Activated CD4-positive, alpha-beta memory T cell treated with anti-CD3 and anti-CD28 coated beads for 36 hours (primary cell): Measurements from ENCODE around the gene KRTAP10-6. TPM values are rescaled to one million over a fixed set of nuclear protein-coding genes. Genes with fewer than 3 reads are reported as not detected.
"Not testable (repeated sequence)": the region's sequence is repeated elsewhere in the genome, so short reads cannot be mapped to it uniquely, and the experiment has no call there.

Experiments
- CTCF ChIA-PET: fragments of 350-600 bp; sonication (Branson Sonifier 250); formaldehyde crosslinking; loops from one replicate; lab custom pipeline; 2021; ENCODE audit warnings: antibody characterized with exemption, inconsistent platforms; lab: Charles Lee
- POLR2A ChIA-PET: fragments of 350-600 bp; sonication (Branson Sonifier 250); formaldehyde crosslinking; loops from one replicate; lab custom pipeline; 2021; ENCODE audit warnings: antibody characterized with exemption; lab: Charles Lee
- DNase-seq: peaks from one replicate; pipeline ENCODE4 v3.0.0-alpha.2; 2020
- H3K27ac Mint-ChIP-seq: one replicate; pipeline ENCODE4 v1.8.0; 2021; ENCODE audit warnings: mixed read lengths
- H3K27me3 Mint-ChIP-seq: one replicate; pipeline ENCODE4 v1.8.0; 2021; ENCODE audit warnings: mixed read lengths
- H3K36me3 Mint-ChIP-seq: one replicate; pipeline ENCODE4 v1.8.0; 2021; ENCODE audit warnings: mixed read lengths
- H3K4me1 Mint-ChIP-seq: one replicate; pipeline ENCODE4 v1.8.0; 2021; ENCODE audit warnings: low read depth, mixed read lengths
- H3K4me3 Mint-ChIP-seq: one replicate; pipeline ENCODE4 v1.8.0; 2021; ENCODE audit warnings: mild to moderate bottlenecking, mixed read lengths
- H3K9me3 Mint-ChIP-seq: one replicate; pipeline ENCODE4 v1.8.0; 2021; ENCODE audit warnings: mixed read lengths
- intact Hi-C: fragments of 100-400 bp; cut with micrococcal nuclease; formaldehyde crosslinking; loops from one replicate; pipeline ENCODE4 v1.15.1; 2023
- total RNA-seq, 2 experiments: library from RNA; stranded (reverse); gene quantifications; one replicate each; pipeline ENCODE4 v1.2.3, GENCODE V29; 2021

Gene KRTAP10-6
- total RNA-seq, 2 experiments from 2014 or later = not detected

GRCh38 chr21:44590897-44591800 lies 1.2 kb downstream of the KRTAP10-6 start:
- H3K27me3 Mint-ChIP-seq = peaks cover 13% of the 10 kb centered on the region
- H3K4me1 Mint-ChIP-seq, CTCF ChIA-PET, POLR2A ChIA-PET, intact Hi-C loops, H3K4me3 Mint-ChIP-seq, DNase-seq, H3K36me3 Mint-ChIP-seq, H3K27ac Mint-ChIP-seq, H3K9me3 Mint-ChIP-seq: not testable (repeated sequence)

GRCh38 chr21:44590311-44590721 lies 2.0 kb downstream of the KRTAP10-6 start:
- intact Hi-C loops = no loop called here
- no peaks in the 10 kb centered on the region for H3K4me1 Mint-ChIP-seq
- no peak overlapping the region for H3K4me3 Mint-ChIP-seq
- ChIA-PET CTCF (no interaction called here), POLR2A (no interaction called here)
- DNase-seq = no peak
- H3K9me3 Mint-ChIP-seq = no peaks in the 10 kb centered on the region
- no peaks in the 10 kb centered on the region for H3K36me3 Mint-ChIP-seq
- peaks cover 18% of the 10 kb centered on the region for H3K27me3 Mint-ChIP-seq
- H3K27ac Mint-ChIP-seq = no peak overlapping the region

GRCh38 chr21:44589586-44590305 lies 2.6 kb downstream of the KRTAP10-6 start:
- no peak for DNase-seq
- POLR2A ChIA-PET = no interaction called here
- Mint-ChIP-seq H3K9me3 (no peaks in the 10 kb centered on the region), H3K36me3 (no peaks in the 10 kb centered on the region), H3K4me1 (no peaks in the 10 kb centered on the region), H3K27ac (no peak overlapping the region), H3K4me3 (no peak overlapping the region), H3K27me3 (peaks cover 18% of the 10 kb centered on the region)
- CTCF ChIA-PET = no interaction called here
- intact Hi-C loops = loop anchor here (10.0 kb wide), 1 partner anchor 65 kb away; the partner anchor contains the start of genes KRTAP12-3 and KRTAP12-4

GRCh38 chr21:44589094-44589493 lies 3.2 kb downstream of the KRTAP10-6 start:
- ChIA-PET POLR2A (no interaction called here), CTCF (no interaction called here)
- Mint-ChIP-seq H3K27ac (no peak overlapping the region), H3K4me1 (peaks cover 4% of the 10 kb centered on the region), H3K4me3 (no peak overlapping the region), H3K27me3 (peaks cover 18% of the 10 kb centered on the region), H3K9me3 (no peaks in the 10 kb centered on the region), H3K36me3 (no peaks in the 10 kb centered on the region)
- intact Hi-C loops = loop anchor here (10.0 kb wide), 1 partner anchor 66 kb away; the partner anchor contains the start of genes KRTAP12-3 and KRTAP12-4
- no peak for DNase-seq

- Mint-ChIP-seq H3K27ac (no peak overlapping the region), H3K4me3 (no peak overlapping the region), H3K4me1 (peaks cover 15% of the 10 kb centered on the region), H3K9me3 (peaks cover 9% of the 10 kb centered on the region), H3K27me3 (peaks cover 18% of the 10 kb centered on the region), H3K36me3 (peaks cover 2% of the 10 kb centered on the region)
- POLR2A ChIA-PET = interaction anchor here (0.5 kb wide), 1 partner anchor 569 kb away, joined by 3 read pairs; no protein-coding TSS in a partner anchor
- intact Hi-C loops = loop anchor here (10.0 kb wide), 1 partner anchor 69 kb away; the partner anchor contains the start of genes KRTAP12-3 and KRTAP12-4
- CTCF ChIA-PET = no interaction called here
- no peak for DNase-seq
Observed at GRCh38 chr21:44585892-44586291, 6.4 kb downstream of the KRTAP10-6 start.

- Mint-ChIP-seq H3K27ac (no peak overlapping the region), H3K9me3 (peaks cover 14% of the 10 kb centered on the region), H3K27me3 (peaks cover 13% of the 10 kb centered on the region), H3K4me3 (no peak overlapping the region), H3K4me1 (peaks cover 15% of the 10 kb centered on the region), H3K36me3 (peaks cover 2% of the 10 kb centered on the region)
- CTCF ChIA-PET = interaction anchor here (0.6 to 0.7 kb wide), 2 partner anchors 73 to 210 kb away, joined by 3 read pairs; no protein-coding TSS in a partner anchor
- peak; percentile 71 for DNase-seq
- intact Hi-C loops = loop anchor here (10.0 kb wide), 1 partner anchor 71 kb away; the partner anchor contains the start of genes KRTAP12-3 and KRTAP12-4
- POLR2A ChIA-PET = no interaction called here
Observed at GRCh38 chr21:44583800-44584147, 8.5 kb downstream of the KRTAP10-6 start.

GRCh38 chr21:44583089-44583799 lies 9.1 kb downstream of the KRTAP10-6 start:
- intact Hi-C loops = loop anchor here (10.0 kb wide), 1 partner anchor 72 kb away; the partner anchor contains the start of genes KRTAP12-3 and KRTAP12-4
- POLR2A ChIA-PET = no interaction called here
- peaks cover 14% of the 10 kb centered on the region for H3K9me3 Mint-ChIP-seq
- no peak for DNase-seq
- H3K36me3 Mint-ChIP-seq = peaks cover 2% of the 10 kb centered on the region
- CTCF ChIA-PET = interaction anchor here (0.6 kb wide), 1 partner anchor 80 kb away, joined by 5 read pairs; no protein-coding TSS in a partner anchor
- H3K4me1 Mint-ChIP-seq = peaks cover 15% of the 10 kb centered on the region
- peaks cover 13% of the 10 kb centered on the region for H3K27me3 Mint-ChIP-seq
- no peak overlapping the region for H3K27ac Mint-ChIP-seq
- H3K4me3 Mint-ChIP-seq = no peak overlapping the region

GRCh38 chr21:44582055-44582454 lies 10.2 kb downstream of the KRTAP10-6 start:
- Mint-ChIP-seq H3K9me3 (peaks cover 23% of the 10 kb centered on the region), H3K27me3 (peaks cover 11% of the 10 kb centered on the region), H3K36me3 (peaks cover 4% of the 10 kb centered on the region), H3K4me3 (no peak overlapping the region), H3K4me1 (peaks cover 15% of the 10 kb centered on the region), H3K27ac (no peak overlapping the region)
- CTCF ChIA-PET = no interaction called here
- intact Hi-C loops = loop anchor here (10.0 kb wide), 1 partner anchor 73 kb away; the partner anchor contains the start of genes KRTAP12-3 and KRTAP12-4
- DNase-seq = no peak
- POLR2A ChIA-PET = no interaction called here

- H3K27ac Mint-ChIP-seq = no peak overlapping the region
- H3K4me1 Mint-ChIP-seq = peaks cover 15% of the 10 kb centered on the region
- peaks cover 4% of the 10 kb centered on the region for H3K27me3 Mint-ChIP-seq
- CTCF ChIA-PET = interaction anchor here (0.6 to 1.2 kb wide), 2 partner anchors 212 to 500 kb away, joined by 3 read pairs; no protein-coding TSS in a partner anchor
- peaks cover 4% of the 10 kb centered on the region for H3K36me3 Mint-ChIP-seq
- intact Hi-C loops = loop anchor here (10.0 kb wide), 1 partner anchor 74 kb away; the partner anchor contains the start of genes KRTAP12-3 and KRTAP12-4
- POLR2A ChIA-PET = no interaction called here
- no peak for DNase-seq
- H3K4me3 Mint-ChIP-seq = no peak overlapping the region
- peaks cover 30% of the 10 kb centered on the region for H3K9me3 Mint-ChIP-seq
Observed at GRCh38 chr21:44581158-44581557, 11.1 kb downstream of the KRTAP10-6 start.

GRCh38 chr21:44580231-44580821 lies 12.0 kb downstream of the KRTAP10-6 start, which contains the start of gene KRTAP10-5:
KRTAP10-5 (minus strand) TSS chr21:44580604; CDS start chr21:44580578, 26 bp downstream.
- CTCF ChIA-PET = interaction anchor here (1.2 kb wide), 1 partner anchor 213 kb away, joined by 3 read pairs; no protein-coding TSS in a partner anchor

GRCh38 chr21:44579833-44580144 lies 12.5 kb downstream of the KRTAP10-6 start:
- peaks cover 33% of the 10 kb centered on the region for H3K9me3 Mint-ChIP-seq
- no peak for DNase-seq
- H3K4me3 Mint-ChIP-seq = no peak overlapping the region
- H3K4me1 Mint-ChIP-seq = peaks cover 15% of the 10 kb centered on the region
- H3K27ac Mint-ChIP-seq = no peak overlapping the region
- no peaks in the 10 kb centered on the region for H3K27me3 Mint-ChIP-seq
- peaks cover 4% of the 10 kb centered on the region for H3K36me3 Mint-ChIP-seq
- intact Hi-C loops = loop anchor here (10.0 kb wide), 1 partner anchor 75 kb away; the partner anchor contains the start of genes KRTAP12-3 and KRTAP12-4
- ChIA-PET POLR2A (no interaction called here), CTCF (no interaction called here)

More at GRCh38 chr21:44580231-44580821, 12.0 kb downstream of the KRTAP10-6 start, which contains the start of gene KRTAP10-5:
- H3K36me3 Mint-ChIP-seq, H3K27me3 Mint-ChIP-seq, DNase-seq, H3K27ac Mint-ChIP-seq, H3K4me3 Mint-ChIP-seq, POLR2A ChIA-PET: not testable (repeated sequence)
- H3K9me3 Mint-ChIP-seq = peaks cover 33% of the 10 kb centered on the region
- intact Hi-C loops = loop anchor here (10.0 kb wide), 1 partner anchor 74 kb away; the partner anchor contains the start of genes KRTAP12-3 and KRTAP12-4
- peaks cover 15% of the 10 kb centered on the region for H3K4me1 Mint-ChIP-seq
